ENCODE results near the gene CAPN11. TPM values are rescaled to one million over a fixed set of nuclear protein-coding genes. Genes with fewer than 3 reads are reported as not detected.

Gene CAPN11
- total and polyA plus RNA-seq, 9 of the 15 experiments (the other 6 are each of a cell fraction or from before 2014, with no cell fraction given), result 0.03 to 0.61 (median 0.17) TPM; not detected in 1

- TF ChIP-seq L3MBTL2 (IDR thresholded peaks at IDR 0.05) (peak; percentile 47), HDGF (IDR thresholded peaks at IDR 0.05) (peak; percentile 76; the same call in 1 of the 2 replicates), BMI1 (IDR thresholded peaks at IDR 0.05; ENCODE audit: low read length) (no peak), ZKSCAN1 (IDR thresholded peaks at IDR 0.05; ENCODE audit: low read depth, low read length) (0 out of 2 replicates have a peak, but pooled peaks have one; percentile 21), MNT (conservative IDR thresholded peaks at IDR 0.05) (0 out of 4 replicates have a peak, but pooled peaks of 1 of the 2 experiments have one; percentile 27), ZNF134 (CRISPR knock-in tag; conservative IDR thresholded peaks at IDR 0.05) (no peak), CTBP1 (IDR thresholded peaks at IDR 0.05; ENCODE audit: borderline replicate concordance) (peak; percentile 65; the same call in 1 of the 2 replicates), SRSF1 (IDR thresholded peaks at IDR 0.05; ENCODE audit: low read depth, low read length) (no peak), RFX7 (CRISPR knock-in tag; IDR thresholded peaks at IDR 0.05) (no peak), ZFP36 (IDR thresholded peaks at IDR 0.05; ENCODE audit: low read depth, low read length, partially characterized antibody) (peak; percentile 25), CXXC5 (CRISPR knock-in tag; IDR thresholded peaks at IDR 0.05) (peak; percentile 20; the same call in 1 of the 2 replicates), TARDBP (IDR thresholded peaks at IDR 0.05) (no peak), TCF3 (CRISPR knock-in tag; IDR thresholded peaks at IDR 0.05) (0 out of 2 replicates have a peak, but pooled peaks have one; percentile 12), SMAD4 (CRISPR knock-in tag; conservative IDR thresholded peaks at IDR 0.05) (peak; percentile 60; the same call in 1 of the 2 replicates), ZNF197 (CRISPR knock-in tag; IDR thresholded peaks at IDR 0.05; ENCODE audit: low read depth) (no peak), NFIC (IDR thresholded peaks at IDR 0.05) (peak; percentile 90), RBFOX2 (IDR thresholded peaks at IDR 0.05; ENCODE audit: low read depth, low read length) (peak; percentile 29; the same call in 1 of the 2 replicates), SMC3 (conservative IDR thresholded peaks at IDR 0.05; ENCODE audit: insufficient read depth, low read depth, low read length) (peak; percentile 60)
- TF ChIP-seq, protein P1, sequence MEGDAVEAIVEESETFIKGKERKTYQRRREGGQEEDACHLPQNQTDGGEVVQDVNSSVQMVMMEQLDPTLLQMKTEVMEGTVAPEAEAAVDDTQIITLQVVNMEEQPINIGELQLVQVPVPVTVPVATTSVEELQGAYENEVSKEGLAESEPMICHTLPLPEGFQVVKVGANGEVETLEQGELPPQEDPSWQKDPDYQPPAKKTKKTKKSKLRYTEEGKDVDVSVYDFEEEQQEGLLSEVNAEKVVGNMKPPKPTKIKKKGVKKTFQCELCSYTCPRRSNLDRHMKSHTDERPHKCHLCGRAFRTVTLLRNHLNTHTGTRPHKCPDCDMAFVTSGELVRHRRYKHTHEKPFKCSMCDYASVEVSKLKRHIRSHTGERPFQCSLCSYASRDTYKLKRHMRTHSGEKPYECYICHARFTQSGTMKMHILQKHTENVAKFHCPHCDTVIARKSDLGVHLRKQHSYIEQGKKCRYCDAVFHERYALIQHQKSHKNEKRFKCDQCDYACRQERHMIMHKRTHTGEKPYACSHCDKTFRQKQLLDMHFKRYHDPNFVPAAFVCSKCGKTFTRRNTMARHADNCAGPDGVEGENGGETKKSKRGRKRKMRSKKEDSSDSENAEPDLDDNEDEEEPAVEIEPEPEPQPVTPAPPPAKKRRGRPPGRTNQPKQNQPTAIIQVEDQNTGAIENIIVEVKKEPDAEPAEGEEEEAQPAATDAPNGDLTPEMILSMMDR (IDR thresholded peaks at IDR 0.05 in 2 of 3, conservative IDR thresholded peaks at IDR 0.05 in 1 of 3; ENCODE audit: insufficient read depth in 2 of 3, low read depth in 1 of 3, low read length in 3 of 3), result peak; percentile 94 to 97 (median 94)
- TF ChIP-seq, protein P2, sequence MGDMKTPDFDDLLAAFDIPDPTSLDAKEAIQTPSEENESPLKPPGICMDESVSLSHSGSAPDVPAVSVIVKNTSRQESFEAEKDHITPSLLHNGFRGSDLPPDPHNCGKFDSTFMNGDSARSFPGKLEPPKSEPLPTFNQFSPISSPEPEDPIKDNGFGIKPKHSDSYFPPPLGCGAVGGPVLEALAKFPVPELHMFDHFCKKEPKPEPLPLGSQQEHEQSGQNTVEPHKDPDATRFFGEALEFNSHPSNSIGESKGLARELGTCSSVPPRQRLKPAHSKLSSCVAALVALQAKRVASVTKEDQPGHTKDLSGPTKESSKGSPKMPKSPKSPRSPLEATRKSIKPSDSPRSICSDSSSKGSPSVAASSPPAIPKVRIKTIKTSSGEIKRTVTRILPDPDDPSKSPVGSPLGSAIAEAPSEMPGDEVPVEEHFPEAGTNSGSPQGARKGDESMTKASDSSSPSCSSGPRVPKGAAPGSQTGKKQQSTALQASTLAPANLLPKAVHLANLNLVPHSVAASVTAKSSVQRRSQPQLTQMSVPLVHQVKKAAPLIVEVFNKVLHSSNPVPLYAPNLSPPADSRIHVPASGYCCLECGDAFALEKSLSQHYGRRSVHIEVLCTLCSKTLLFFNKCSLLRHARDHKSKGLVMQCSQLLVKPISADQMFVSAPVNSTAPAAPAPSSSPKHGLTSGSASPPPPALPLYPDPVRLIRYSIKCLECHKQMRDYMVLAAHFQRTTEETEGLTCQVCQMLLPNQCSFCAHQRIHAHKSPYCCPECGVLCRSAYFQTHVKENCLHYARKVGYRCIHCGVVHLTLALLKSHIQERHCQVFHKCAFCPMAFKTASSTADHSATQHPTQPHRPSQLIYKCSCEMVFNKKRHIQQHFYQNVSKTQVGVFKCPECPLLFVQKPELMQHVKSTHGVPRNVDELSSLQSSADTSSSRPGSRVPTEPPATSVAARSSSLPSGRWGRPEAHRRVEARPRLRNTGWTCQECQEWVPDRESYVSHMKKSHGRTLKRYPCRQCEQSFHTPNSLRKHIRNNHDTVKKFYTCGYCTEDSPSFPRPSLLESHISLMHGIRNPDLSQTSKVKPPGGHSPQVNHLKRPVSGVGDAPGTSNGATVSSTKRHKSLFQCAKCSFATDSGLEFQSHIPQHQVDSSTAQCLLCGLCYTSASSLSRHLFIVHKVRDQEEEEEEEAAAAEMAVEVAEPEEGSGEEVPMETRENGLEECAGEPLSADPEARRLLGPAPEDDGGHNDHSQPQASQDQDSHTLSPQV (IDR thresholded peaks at IDR 0.05), result 0 out of 2 replicates have a peak, but pooled peaks have one; percentile 21
These were observed 62.8 kb downstream of the CAPN11 start (continued) for GRCh38 chr6:44221291-44221960.

Measured in K562 (cell line).